Uterus (tissue), 2 donors: ENCODE data around the gene TMEM217.

Experiments
- CTCF ChIP-seq, 4 experiments: fragments of 200-600 bp in 2 of 4; fragments of 450-650 bp in 2 of 4; sonication (generic) in 2 of 4; IDR thresholded peaks; one replicate each; pipeline ENCODE4 v1.5.1; 2016 to 2019; ENCODE audit warnings: antibody characterized with exemption in 4 of 4, mild to moderate bottlenecking in 2 of 4, moderate library complexity in 1 of 4
- POLR2A ChIP-seq, 2 donors: fragments of 450-650 bp; IDR thresholded peaks; one replicate each; pipeline ENCODE4 v1.6.1; 2016; ENCODE audit warnings: antibody characterized with exemption in 2 of 2, mild to moderate bottlenecking in 1 of 2, moderate library complexity in 1 of 2

- TF ChIP-seq CTCF (IDR thresholded peaks at IDR 0.05) (no peak), POLR2A (IDR thresholded peaks at IDR 0.05) (no peak)
Measured at GRCh38 chr6:37200085-37200484, 57.9 kb downstream of the TMEM217 start.
